ENCODE measurements around the gene MAGI2. TPM values are rescaled to one million over a fixed set of nuclear protein-coding genes. Genes with fewer than 3 reads are reported as not detected.

The MAGI2 gene
- polyA plus RNA-seq, 1 experiment = 0.81 TPM

DNA sequence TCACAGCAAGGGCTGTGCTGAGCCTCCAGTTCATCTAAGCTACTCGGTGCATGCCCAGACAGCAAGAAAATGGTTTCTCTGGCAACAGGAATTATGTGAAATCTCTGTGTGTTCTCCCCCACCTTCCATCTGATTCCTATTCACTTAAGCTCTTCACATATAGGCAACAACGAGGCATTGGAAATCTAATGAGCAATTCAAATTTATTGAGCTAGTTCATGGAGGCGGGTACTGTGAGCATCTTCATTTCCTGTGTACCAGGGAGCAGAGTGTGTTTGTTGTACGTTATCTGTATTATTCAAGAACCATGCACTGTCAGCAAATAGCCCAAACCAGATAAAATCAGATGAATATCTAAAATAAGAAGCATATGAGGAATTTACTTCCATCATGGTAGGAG is 739.1 kb downstream of the MAGI2 start:
- Histone ChIP-seq H3K4me3 (ENCODE audit: low read depth, low read length) (no peak overlapping the region), H3K27me3 (ENCODE audit: control insufficient read depth, insufficient read depth, low read length) (no peaks in the 10 kb centered on the region), H3K36me3 (ENCODE audit: control insufficient read depth, insufficient read depth, low read length) (no peaks in the 10 kb centered on the region)
- ChIA-PET CTCF (interaction anchor here (0.6 to 0.8 kb wide), 2 partner anchors 12 to 1154 kb away, joined by 3 to 4 read pairs; no protein-coding TSS in a partner anchor), POLR2A (interaction anchor here (0.6 kb wide), 1 partner anchor 10 kb away, joined by 3 read pairs; no protein-coding TSS in a partner anchor)
- TF ChIP-seq, protein P1, sequence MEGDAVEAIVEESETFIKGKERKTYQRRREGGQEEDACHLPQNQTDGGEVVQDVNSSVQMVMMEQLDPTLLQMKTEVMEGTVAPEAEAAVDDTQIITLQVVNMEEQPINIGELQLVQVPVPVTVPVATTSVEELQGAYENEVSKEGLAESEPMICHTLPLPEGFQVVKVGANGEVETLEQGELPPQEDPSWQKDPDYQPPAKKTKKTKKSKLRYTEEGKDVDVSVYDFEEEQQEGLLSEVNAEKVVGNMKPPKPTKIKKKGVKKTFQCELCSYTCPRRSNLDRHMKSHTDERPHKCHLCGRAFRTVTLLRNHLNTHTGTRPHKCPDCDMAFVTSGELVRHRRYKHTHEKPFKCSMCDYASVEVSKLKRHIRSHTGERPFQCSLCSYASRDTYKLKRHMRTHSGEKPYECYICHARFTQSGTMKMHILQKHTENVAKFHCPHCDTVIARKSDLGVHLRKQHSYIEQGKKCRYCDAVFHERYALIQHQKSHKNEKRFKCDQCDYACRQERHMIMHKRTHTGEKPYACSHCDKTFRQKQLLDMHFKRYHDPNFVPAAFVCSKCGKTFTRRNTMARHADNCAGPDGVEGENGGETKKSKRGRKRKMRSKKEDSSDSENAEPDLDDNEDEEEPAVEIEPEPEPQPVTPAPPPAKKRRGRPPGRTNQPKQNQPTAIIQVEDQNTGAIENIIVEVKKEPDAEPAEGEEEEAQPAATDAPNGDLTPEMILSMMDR (IDR thresholded peaks at IDR 0.05; ENCODE audit: insufficient read depth, low read depth, low read length) = no peak
- no peak for DNase-seq (ENCODE audit: low read depth)

DNA sequence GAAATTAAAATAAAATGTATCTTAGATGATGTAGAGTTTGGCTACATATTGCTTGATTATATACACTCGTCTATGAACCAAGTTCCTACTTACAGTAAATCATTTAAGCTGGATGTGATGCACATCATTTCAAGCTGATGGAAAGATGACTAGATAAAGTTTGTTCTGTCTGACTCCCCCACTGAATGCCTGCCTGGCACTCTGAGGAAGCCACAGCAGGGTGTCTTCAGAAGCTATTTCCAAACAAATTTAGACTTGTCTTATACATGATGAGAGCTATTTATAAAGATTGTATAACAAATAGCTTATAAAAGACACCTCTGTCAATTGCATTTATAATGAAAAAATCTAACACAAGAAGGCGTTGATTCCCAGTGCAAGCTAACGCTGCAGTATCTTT is 741.4 kb downstream of the MAGI2 start:
- TF ChIP-seq, protein P1 (IDR thresholded peaks at IDR 0.05; ENCODE audit: insufficient read depth, low read depth, low read length) = no peak
- POLR2A ChIA-PET = no interaction called here
- DNase-seq (ENCODE audit: low read depth) = no peak
- H3K4me3 ChIP-seq (ENCODE audit: low read depth, low read length) = no peak overlapping the region
- no peaks in the 10 kb centered on the region for H3K36me3 ChIP-seq (ENCODE audit: control insufficient read depth, insufficient read depth, low read length)
- no peaks in the 10 kb centered on the region for H3K27me3 ChIP-seq (ENCODE audit: control insufficient read depth, insufficient read depth, low read length)
- CTCF ChIA-PET = no interaction called here

DNA sequence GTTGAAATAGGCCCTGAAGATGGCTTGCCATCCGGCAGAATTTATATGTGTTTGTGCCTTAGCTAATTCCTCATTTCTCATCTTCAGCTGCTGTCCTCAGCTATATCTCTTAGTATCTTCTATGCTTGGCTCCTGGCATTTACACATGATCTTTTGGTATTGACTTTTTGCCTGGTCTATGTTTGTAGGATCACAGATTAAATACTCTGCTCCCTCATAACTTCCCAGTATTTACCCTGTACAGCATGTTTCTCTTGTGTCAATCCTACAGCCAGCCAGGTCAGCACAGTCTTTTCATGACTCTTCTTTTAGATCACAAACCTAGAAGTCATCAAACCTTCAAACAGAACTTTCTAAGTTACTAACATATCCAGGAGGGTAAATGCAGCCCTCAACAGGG is 743.8 kb downstream of the MAGI2 start:
- Histone ChIP-seq H3K27me3 (ENCODE audit: control insufficient read depth, insufficient read depth, low read length) (no peaks in the 10 kb centered on the region), H3K36me3 (ENCODE audit: control insufficient read depth, insufficient read depth, low read length) (no peaks in the 10 kb centered on the region), H3K4me3 (ENCODE audit: low read depth, low read length) (no peak overlapping the region)
- TF ChIP-seq, protein P1 (IDR thresholded peaks at IDR 0.05; ENCODE audit: insufficient read depth, low read depth, low read length) = no peak
- ChIA-PET CTCF (no interaction called here), POLR2A (no interaction called here)
- DNase-seq (ENCODE audit: low read depth) = no peak

DNA sequence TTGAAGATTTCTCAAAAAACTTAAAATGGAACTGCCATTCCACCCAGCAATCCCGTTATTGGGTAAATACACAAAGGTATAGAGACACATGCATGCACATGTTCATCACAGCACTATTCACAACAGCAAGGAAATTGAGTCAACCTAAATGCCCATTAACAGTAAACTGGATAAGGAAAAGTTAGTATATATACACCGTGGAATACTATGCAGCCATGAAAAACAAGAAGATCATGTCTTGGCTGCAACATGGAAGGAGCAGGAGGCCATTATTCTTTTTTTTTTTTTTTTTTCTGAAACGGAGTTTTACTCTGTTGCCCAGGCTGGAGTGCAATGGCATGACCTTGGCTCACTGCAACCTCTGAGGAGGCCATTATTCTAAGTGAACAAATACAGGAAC is 749.0 kb downstream of the MAGI2 start:
- TF ChIP-seq, protein P1 (IDR thresholded peaks at IDR 0.05; ENCODE audit: insufficient read depth, low read depth, low read length) = no peak
- no peak for DNase-seq (ENCODE audit: low read depth)
- no peaks in the 10 kb centered on the region for H3K27me3 ChIP-seq (ENCODE audit: control insufficient read depth, insufficient read depth, low read length)
- H3K36me3 ChIP-seq (ENCODE audit: control insufficient read depth, insufficient read depth, low read length) = no peaks in the 10 kb centered on the region
- POLR2A ChIA-PET = no interaction called here
- CTCF ChIA-PET = no interaction called here
- no peak overlapping the region for H3K4me3 ChIP-seq (ENCODE audit: low read depth, low read length)

DNA sequence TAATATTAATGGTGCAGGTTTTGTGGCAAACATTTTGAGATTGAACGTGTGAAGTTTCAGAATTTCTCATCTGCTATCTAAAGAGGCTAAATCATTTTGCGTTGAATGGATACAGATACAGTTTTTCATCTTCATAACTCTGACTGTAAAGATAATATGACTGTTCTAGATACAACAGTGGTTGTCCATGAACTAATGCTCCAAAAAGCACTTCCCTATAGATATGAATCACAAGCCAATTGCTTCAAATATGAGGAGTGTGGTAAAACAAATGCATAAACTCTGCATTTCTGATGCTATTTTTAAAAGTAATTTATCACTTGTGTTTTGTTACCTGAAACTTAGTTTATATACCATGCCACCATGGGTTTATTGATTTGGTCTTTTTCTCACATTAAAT is 750.1 kb downstream of the MAGI2 start:
- no peaks in the 10 kb centered on the region for H3K27me3 ChIP-seq (ENCODE audit: control insufficient read depth, insufficient read depth, low read length)
- no peak overlapping the region for H3K4me3 ChIP-seq (ENCODE audit: low read depth, low read length)
- CTCF ChIA-PET = no interaction called here
- POLR2A ChIA-PET = no interaction called here
- H3K36me3 ChIP-seq (ENCODE audit: control insufficient read depth, insufficient read depth, low read length) = no peaks in the 10 kb centered on the region
- TF ChIP-seq, protein P1 (IDR thresholded peaks at IDR 0.05; ENCODE audit: insufficient read depth, low read depth, low read length) = no peak
- no peak for DNase-seq (ENCODE audit: low read depth)

Data from BJ (cell line).